NCI-H748 (cell line): ENCODE data around the gene CACNA1B.

Experiments
- DNase-seq: peaks from one replicate; lab custom pipeline; 2025; ENCODE audit not compliant: unreplicated experiment; lab: John Stamatoyannopoulos, UW

The CACNA1B gene

DNA sequence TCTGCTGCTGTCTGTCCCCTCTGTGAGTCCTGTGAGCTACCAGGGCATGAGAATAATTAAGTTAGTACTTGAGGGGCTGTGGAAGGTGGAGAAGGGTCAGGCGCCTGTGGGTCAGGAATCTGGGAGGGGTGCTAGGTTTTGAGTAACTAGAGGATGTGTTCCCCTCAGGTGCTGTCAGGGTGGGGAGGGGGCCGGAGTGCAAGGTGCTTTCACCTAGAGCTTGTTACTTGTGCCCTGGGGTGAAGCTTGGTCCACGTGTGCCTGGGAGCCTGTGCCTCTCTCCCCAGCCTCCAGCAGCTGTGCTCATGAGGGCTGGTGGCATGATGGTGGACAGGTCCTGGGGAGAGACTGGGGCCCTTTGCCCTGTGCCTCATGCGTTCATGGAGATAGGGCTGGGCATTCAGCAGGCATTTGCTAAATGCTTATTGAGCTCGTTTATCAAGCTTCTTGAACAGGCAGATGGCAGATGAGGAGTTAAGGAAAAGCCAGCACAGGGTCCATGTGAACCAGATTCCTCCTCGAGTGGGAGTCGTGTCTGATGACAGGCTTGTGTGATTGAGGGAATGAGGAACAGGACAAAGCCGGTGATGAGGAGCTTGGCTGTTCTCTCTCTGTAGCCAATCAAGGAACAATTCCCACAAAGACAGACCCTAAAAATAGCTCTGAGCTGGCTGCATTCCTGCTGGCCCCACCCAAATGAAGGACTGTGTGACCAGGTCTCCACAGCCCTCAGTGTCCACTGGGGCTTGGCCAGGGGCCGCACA is 40.9 kb downstream of the CACNA1B start:
- no peak for DNase-seq

- DNase-seq, result no peak
Observed at GRCh38 chr9:137919095-137919465, 41.5 kb downstream of the CACNA1B start.

GRCh38 chr9:137919649-137920141 is 42.1 kb downstream of the CACNA1B start:
- no peak for DNase-seq

- DNase-seq, result no peak
Observed at GRCh38 chr9:137920753-137921152, 43.2 kb downstream of the CACNA1B start.

GRCh38 chr9:137924169-137924568 is 46.6 kb downstream of the CACNA1B start:
- no peak for DNase-seq

DNA sequence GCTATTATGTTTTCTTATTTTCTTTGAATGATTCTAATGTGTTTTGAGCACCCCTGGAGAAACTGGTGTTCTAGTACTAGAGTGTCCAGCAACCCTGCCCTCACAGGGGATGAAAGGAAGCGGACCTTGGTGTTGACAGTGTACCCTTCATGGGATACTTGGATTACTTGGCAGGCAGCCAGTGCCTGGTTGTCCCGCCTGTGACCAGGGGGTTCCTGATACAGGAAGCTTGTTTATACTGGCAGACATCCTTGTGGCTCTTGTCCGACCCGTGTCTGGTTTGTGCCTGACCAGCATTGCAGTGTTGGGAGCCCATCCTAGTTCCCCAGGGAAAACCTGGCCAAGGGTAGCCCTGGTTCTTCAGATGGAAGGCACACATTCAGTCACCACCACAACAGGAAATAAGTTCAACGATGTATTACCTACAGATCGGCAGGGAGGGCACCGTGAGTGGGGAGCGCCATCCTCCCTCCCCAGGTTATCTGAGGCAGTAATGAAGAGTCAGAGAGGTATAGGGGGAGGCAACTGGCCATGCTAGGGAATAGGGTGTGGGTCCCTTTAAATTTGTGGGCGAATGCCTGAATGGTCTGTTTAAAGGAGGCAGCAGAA is 47.3 kb downstream of the CACNA1B start:
- peak; percentile 26 for DNase-seq

DNA sequence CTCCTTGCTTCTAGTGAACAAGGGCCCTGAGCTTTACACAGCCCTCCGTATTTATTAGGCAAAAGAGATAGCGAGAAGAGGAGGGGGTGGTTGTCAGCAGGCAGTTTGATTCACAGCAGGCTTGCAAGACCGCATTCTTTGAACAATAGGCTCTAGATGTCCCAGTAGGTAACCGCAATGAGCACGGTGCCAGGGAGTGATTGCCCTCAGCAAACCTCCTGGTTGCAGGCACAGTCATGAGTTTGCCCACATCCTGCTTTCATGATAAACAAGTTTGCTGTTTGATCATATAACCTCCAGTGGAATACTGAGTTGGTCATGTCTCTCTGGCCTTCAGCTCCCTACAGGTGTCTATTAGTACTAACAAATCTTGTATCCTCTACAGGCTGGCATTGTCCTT is 66.1 kb downstream of the CACNA1B start:
- DNase-seq, result no peak

GRCh38 chr9:137945581-137945980 is 68.0 kb downstream of the CACNA1B start:
- DNase-seq, result no peak

DNA sequence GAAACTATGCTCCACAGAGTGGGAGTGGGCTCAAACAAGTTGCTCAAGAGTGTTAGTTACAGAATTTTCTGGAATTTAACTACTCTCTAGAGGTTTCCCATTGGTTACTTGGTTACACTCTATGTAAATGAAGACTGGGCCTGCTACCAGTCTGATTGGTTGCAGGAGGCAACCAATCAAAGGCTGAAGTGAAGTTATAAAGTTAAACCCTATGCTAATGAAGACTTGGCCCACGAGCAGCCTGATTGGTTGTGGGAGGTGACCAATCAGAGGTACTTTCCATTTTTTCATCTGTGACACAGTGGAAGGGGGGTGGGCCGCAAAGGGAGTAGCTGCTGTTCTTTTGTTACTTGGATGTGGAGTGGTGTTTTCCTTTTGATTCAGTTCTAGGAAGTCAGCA is 69.4 kb downstream of the CACNA1B start:
- no peak for DNase-seq

- DNase-seq, result no peak
Observed at GRCh38 chr9:137948642-137949041, 71.1 kb downstream of the CACNA1B start.

GRCh38 chr9:137949260-137949659 is 71.7 kb downstream of the CACNA1B start:
- no peak for DNase-seq

DNA sequence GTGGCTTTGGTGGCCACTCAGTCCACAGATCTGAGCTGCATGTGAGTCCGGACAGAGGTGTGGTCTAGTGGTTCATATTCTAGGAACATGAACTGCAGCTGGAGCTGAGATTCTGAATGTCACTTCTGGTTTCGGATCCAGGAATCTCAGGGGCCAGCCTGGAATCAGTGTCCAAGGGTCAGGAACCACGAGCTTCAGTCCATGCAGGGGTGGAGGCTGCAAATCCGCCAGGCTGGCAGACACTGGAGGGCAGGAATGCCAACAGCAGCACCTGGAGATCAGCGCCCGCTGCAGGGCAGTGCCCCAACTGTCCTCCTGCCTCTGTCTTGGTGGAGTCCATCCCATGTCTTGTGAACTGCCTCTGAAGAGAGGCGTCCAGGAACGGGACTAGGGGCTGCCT is 73.5 kb downstream of the CACNA1B start:
- DNase-seq, result no peak

DNA sequence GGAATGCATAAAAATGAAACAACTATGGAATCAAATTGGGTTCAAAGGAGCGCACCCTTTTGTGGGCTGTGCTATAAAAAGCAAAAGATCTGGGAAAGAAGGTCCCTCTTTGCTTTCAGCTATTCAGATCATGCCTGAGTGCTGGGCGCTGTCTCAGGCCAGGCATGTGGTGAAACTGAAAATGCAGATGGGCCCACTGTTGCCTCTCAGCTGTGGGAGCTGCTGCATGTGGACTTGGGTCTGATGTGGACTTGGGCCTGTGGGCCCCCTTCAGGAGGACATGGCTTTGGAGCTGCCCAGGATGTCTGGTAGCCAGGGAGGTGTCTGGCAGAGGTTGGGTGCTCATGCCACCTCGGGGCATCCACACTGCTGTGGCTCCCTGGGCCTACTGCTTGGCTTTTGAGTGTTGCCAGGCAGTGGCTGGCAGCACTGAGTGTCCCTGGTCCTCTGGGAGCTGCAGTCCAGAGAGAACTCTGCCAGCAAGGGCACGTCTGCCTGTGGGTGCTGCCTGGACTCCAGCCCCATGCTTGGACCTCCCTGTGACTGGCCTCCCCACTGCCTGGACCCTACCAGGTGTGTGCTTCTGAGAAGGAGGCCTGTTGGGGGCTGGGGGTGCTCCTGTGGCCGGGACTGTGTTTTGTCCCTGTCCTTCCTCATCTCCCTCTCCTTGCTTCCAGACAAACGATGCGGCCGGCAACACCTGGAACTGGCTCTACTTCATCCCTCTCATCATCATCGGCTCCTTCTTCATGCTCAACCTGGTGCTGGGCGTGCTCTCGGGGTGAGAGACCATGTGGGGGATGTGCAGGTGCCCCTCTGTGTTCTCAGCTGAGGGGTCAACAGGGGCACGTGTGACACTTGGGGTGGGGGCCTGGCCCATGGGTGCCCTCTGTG is 74.3 kb downstream of the CACNA1B start:
- DNase-seq, result no peak

DNA sequence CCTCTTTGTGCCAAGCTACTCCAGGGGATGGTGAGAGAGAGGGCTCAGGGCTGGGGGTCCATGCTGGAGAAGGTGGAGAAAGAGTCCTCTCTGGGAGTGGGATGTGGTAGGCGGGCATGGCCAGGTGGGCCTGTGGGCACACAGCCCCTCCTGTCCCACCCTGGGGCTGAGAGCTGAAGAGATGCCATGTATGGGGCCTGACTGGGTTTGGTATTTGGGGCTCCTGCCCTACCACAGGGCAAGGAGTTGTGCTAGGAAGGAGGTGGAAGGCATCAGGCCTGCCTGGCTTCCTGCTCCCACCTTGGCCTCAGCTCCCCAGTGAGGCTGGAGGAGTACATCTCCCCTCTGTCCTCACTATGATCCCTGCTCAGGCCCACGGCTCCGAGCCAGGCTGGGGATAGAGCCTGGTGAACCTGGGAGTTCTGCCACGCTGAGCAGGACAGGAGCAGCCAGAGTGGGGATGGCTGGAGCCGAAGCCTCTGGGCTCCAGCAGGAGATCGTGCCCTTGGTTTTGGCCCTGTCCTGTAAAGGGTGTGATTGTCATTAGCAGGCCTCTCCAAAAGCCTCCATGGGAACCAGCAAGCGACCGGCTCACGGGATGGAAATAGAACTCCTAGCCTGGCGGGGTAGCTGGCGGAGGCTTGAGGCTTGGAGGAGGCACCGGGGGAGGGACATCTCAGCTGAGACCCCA is 75.5 kb downstream of the CACNA1B start:
- DNase-seq, result no peak

GRCh38 chr9:137953683-137954438 is 76.3 kb downstream of the CACNA1B start:
- DNase-seq, result no peak

GRCh38 chr9:137955224-137955570 is 77.6 kb downstream of the CACNA1B start:
- no peak for DNase-seq

- DNase-seq, result no peak
Observed at GRCh38 chr9:137955586-137955985, 78.0 kb downstream of the CACNA1B start.

- no peak for DNase-seq
Observed at GRCh38 chr9:137956039-137956438, 78.5 kb downstream of the CACNA1B start.

DNA sequence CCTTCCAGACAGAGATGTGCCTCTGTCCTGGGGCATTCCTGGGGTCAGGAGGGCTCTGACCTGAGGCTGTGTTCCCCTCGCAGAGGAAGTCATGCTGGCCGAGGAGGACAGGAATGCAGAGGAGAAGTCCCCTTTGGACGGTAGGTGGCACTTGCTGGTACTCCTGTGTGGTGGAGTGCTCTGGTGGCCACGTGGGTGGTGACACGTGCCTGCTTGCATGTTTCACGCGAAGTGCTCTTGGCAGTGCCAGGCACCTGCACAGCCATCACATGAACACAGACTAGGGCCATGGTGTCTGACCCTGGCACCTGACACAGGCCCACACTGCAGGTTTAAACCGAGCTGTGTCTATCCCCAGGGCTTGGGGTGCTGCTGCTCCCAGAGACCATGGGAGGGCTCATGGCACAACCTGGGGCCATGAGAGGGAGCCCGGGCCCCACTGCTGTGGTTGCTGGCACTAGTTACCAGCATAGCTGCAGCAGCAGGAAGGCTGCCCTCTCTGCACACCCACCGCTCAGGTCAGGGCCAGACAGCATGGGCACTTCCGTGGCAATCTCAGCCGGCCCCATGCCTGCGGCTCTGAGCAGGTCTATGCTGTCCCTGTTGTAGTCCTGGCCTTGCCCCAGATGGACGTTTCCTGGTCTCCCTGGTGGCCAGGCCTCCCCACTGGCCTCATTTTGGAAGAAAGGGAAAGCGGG is 79.3 kb downstream of the CACNA1B start:
- DNase-seq, result no peak
